Myocyte (in vitro differentiated cells): ENCODE results near the gene DHRS12. TPM values are rescaled to one million over a fixed set of nuclear protein-coding genes. Genes with fewer than 3 reads are reported as not detected.

Source experiments
- DNase-seq: peaks from one replicate; pipeline ENCODE4 v3.0.0-alpha.2; 2012; ENCODE audit warnings: low read depth
- polyA plus RNA-seq: library from polyadenylated mRNA; unstranded; fragments of >200 nt; gene quantifications from one replicate; pipeline ENCODE4 v1.2.1, GENCODE V29; 2012; ENCODE audit warnings: missing spikeins
- total RNA-seq: library from RNA; depleted of rRNA; stranded (reverse); fragments of >200 nt; gene quantifications from 2 replicates; pipeline ENCODE4 v1.2.3, GENCODE V29; 2014

Gene DHRS12, protein sequence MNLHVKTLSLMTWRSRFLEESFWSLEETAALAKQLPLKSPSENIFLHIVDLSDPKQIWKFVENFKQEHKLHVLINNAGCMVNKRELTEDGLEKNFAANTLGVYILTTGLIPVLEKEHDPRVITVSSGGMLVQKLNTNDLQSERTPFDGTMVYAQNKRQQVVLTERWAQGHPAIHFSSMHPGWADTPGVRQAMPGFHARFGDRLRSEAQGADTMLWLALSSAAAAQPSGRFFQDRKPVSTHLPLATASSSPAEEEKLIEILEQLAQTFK
- total RNA-seq = 2.5 and 4.4 TPM in 2 replicates
- polyA plus RNA-seq = 10.1 TPM

GRCh38 chr13:51803422-51804294, at the start of gene DHRS12:
DHRS12 (minus strand) TSS chr13:51804163; CDS start chr13:51799659, 4,504 bp downstream.
- DNase-seq = peak; percentile 84

GRCh38 chr13:51849145-51850101, 45.5 kb upstream of the DHRS12 start:
- DNase-seq = peak; percentile 3

DNA sequence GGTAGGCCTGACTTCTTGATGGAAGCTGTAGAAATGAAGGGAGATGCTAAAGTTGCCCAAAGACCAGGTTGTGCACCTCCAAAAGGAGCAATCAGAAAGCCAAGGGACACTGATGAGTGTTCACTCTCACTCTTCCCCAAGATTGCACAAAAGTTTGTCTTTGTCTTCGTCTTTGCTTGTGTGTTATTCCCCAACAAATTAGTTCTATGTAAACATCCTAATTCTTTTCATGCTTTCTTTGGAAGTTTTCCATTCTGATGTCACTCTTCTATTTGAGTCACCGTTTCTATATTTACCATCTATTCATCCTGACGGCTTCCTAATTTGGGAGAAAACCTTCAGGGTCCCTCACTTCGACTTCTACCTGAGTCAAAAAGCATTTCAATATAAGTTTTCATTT, 44.7 kb upstream of the DHRS12 start:
- DNase-seq = no peak

- DNase-seq = no peak
Observed at GRCh38 chr13:51846756-51847155, 42.8 kb upstream of the DHRS12 start.

GRCh38 chr13:51845574-51846318, 41.8 kb upstream of the DHRS12 start:
- no peak for DNase-seq

DNA sequence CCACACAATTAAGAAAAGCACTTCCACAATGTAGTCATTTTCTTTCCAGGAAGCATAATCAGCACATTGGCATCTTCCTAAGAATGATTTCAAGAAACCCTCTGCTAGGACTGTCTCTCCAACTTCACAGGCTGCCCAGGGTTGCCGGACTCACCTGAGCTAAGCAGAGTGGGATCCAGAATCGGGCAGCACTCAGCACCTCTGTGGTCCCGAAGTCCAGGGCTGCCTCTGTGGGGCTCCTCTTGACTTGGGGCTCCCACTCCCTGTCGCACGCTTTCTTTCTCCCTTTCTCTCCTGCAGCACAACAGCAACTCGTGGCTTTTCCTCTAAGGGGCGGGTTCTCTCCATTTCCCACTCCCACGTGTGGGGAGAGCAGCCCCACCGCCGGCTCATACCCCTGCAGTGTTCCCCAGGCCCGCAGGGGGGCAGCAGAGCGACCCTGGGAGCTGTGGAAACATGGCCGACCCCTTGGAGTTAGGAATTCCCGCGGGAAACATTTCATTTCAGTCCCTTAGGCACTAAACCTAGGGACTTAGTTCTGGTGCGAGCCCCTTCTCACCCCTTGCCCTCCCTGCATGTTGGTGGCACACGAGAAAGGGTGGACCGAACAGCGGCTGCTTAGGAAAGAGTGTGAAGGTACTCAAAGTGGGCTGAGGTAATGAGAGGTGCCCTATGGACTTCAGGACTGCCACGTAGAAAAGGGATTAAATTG, 41.1 kb upstream of the DHRS12 start, which contains the start of gene TMEM272:
Gene TMEM272, minus strand, starts transcription at position 316 of the 712 bp plus-strand sequence. CDS start 6,647 bp downstream, outside the sequence.
- peak; percentile 57 for DNase-seq

DNA sequence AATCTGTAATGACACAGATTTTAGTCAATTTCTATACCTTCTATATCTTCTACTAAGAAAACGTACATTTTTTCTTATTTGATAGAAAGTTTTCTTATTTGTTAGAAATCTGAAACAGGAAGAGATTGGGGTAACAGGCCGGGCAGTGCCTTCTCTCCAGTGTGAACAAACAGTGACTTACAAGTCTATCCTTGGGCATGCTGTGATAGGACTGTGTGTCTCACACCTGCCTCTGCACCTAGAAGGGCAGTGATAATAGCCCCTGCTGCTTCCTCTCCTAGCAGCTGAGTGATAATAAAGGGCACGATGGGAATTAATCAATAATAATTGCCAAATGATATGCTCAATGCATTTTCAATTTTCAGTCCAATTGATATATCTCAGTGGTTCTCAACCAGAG, 39.6 kb upstream of the DHRS12 start:
- DNase-seq = no peak

GRCh38 chr13:51841732-51842131, 37.8 kb upstream of the DHRS12 start:
- DNase-seq = no peak

- no peak for DNase-seq
Observed at GRCh38 chr13:51840917-51841316, 37.0 kb upstream of the DHRS12 start.

DNA sequence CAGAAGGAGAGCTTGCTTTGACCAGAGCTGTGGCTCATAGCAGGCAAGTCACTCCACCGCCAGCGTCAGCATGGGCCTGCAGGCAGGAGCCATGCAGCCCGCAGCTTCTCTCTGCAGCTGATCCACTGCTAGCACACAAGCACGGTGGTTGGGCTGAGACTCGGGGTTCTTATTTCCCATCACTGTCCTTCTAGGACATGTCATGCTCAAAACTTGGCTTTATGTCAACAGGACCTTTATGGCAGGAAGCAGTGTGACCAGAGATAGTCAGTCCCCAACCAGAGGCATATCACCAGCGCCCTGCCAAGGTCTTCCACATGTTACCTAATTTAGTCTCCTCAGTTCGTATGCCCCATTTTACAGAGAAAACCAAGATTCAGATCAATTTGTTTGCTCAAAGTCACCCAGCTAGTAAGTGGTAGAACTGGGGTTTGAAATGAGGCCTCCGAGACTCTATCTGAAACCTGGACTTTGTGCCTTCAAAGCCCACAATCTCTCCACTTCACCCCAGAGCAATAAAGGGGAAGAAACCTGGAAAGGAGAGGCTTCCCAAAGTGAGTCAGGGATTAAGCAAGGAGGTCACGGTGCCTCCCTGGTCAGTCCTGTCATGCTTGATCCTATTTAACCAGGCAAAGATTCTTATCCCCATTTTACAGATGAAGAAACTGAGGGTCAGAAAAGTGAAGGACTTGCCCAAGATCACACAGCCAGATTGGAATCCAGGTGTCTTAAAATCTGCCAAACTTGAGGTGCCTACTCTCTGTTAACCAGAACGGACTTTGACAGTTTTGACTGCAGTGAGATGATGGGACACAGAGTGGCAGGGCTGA, 36.0 kb upstream of the DHRS12 start:
- DNase-seq = no peak

- DNase-seq = peak; percentile 48
Observed at GRCh38 chr13:51838240-51838846, 34.4 kb upstream of the DHRS12 start.

DNA sequence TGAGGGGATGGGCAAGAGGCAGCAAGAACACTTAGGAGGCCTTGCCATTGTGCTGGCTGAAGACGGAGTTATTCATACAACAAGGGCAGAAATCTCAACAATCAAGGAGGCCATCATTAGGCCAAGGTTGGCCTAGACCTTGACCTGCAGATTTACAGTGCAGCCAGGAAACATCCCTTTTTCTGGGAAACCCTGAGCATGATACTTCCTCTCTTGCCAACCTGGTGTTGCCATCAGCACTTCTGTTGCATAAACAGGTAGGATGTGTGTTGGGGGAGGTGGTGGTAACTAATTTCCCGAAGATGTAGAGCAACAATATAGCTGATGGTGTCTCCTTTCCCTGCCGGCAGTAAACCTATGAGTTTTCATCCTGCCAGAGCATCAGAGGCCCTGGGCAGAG, 33.1 kb upstream of the DHRS12 start:
- DNase-seq = no peak

DNA sequence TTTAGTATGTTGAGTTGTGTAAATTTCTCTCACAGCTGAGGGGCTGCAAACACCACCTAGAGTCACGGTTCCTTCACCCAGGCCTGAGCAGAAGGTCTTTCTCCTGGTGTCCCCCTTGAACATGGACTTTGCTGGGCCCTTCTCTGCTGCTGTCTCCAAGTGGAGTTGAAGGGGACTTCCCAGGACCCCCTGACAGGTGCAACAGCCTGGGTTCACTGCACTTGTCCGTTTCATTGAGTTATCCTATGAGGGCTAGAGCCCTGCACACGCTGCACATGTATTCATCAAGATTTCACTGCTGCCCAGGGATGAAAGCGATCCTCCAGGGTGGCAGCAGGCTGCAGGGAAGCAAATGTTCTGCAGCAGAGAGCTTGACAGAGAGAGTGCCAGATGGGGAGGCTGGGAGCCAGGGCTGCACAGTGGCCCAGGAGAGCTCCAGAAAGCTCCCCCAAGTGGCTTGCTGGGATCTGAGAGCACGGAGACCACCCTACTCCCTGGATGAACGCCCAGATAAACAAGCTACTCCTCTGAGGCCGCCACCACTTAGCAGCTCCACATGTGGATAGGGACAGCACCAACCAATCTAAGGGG, 30.7 kb upstream of the DHRS12 start:
- DNase-seq = no peak

- no peak for DNase-seq
Observed at GRCh38 chr13:51833980-51834379, 30.0 kb upstream of the DHRS12 start.

DNA sequence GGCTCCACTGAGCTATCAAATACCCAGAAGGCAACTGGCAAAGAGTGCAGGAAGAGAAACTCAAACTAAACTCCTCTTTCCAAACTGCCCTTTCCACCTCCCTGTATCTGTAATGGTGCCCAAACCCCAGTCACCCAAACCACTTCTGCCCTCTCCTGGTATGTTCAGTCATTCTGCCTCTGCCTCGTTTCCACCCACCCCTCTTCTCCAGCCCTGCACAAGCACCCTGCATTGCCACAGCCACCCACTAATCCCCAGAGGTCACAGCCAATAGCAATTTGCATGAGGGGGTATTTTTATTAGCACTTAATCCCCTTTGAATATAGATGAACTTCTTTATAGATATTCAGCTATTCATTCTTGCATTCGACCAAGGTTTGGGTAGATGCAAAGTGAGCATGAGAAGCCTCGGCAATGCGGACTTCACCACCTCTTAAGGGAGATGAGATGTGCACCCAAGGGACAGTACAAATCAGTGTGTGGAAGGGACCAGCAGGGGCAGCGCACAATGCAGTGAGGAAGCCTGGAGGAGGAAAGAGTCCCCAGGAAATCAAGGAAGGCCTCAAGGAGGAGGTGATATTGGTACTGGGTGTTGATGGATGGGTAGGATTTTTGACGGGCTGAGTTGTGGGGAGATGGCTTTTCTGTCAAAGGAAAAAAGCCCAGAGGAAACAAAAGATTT, 28.6 kb upstream of the DHRS12 start:
- peak; percentile 39 for DNase-seq

- DNase-seq = no peak
Observed at GRCh38 chr13:51831519-51831918, 27.6 kb upstream of the DHRS12 start.

DNA sequence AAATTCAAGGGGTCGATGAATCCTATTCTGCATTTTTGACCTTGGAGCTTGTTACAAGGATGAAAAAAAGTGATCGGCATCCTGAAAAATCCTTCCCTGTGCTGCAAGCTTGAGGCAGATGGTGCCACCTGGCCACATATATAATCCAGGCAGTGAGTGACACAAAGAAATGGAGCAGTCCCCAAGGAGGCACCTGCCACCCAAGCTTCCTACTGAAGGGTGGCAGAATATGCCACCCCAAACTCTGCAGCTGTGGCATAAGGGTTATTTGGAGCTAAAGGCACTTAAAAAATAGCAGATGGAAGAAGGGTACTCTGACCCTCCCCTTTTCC, 25.6 kb upstream of the DHRS12 start:
- no peak for DNase-seq
